Endothelial cell of umbilical vein (primary cell): ENCODE measurements around the gene GARS1. TPM values are rescaled to one million over a fixed set of nuclear protein-coding genes. Genes with fewer than 3 reads are reported as not detected.

Experiments used
- BruUV-seq: library from RNA; stranded (reverse); fragments of 400-500 nt; replicated peaks from 2 replicates; lab custom pipeline; 2021; lab: Mats Ljungman, UMichigan
- CTCF ChIA-PET: fragments of 300-600, 350-600 bp; sonication (Branson Sonifier 250); formaldehyde crosslinking; loops from one replicate; lab custom pipeline; 2021; ENCODE audit warnings: antibody characterized with exemption, inconsistent platforms; lab: Charles Lee
- POLR2A ChIA-PET: fragments of 300-600, 350-600 bp; sonication (Branson Sonifier 250); formaldehyde crosslinking; loops from one replicate; lab custom pipeline; 2021; ENCODE audit warnings: antibody characterized with exemption, inconsistent platforms; lab: Charles Lee
- DNase-seq: peaks from one replicate; pipeline ENCODE4 v3.0.0-alpha.2; 2011; ENCODE audit warnings: low read depth, low spot score
- FAIRE-seq: peaks from 2 replicates; lab custom pipeline; 2011; peaks lifted over from hg19 to GRCh38; lab: Jason Lieb, UNC
- H2AFZ ChIP-seq: 2 replicates; pipeline ENCODE4 v1.6.0; 2012; ENCODE audit warnings: low read depth, low read length, control low read depth, inconsistent platforms
- H3K27ac ChIP-seq: 2 replicates; pipeline ENCODE4 v1.5.1; 2011; ENCODE audit warnings: low read depth, mild to moderate bottlenecking, control low read depth, low read length, moderate library complexity; ENCODE audit not compliant: insufficient read depth
- H3K27me3 ChIP-seq, 2 experiments: 2 replicates each; pipeline versions ENCODE4 v1.6.0 to v1.6.1; 2011; ENCODE audit warnings: low read length in 2 of 2, mixed read lengths in 1 of 2; ENCODE audit not compliant: control insufficient read depth in 2 of 2, insufficient read depth in 2 of 2
- H3K36me3 ChIP-seq, 2 experiments: 2 replicates in 1 of 2; 3 replicates in 1 of 2; pipeline ENCODE4 v1.5.1; 2011; ENCODE audit warnings: low read length in 2 of 2, mild to moderate bottlenecking in 1 of 2, moderate library complexity in 1 of 2; ENCODE audit not compliant: control insufficient read depth in 2 of 2, insufficient read depth in 2 of 2; ENCODE audit errors: extremely low read depth in 1 of 2
- H3K4me1 ChIP-seq: 3 replicates; pipeline ENCODE4 v1.5.1; 2011; ENCODE audit warnings: mild to moderate bottlenecking, low read length; ENCODE audit not compliant: control insufficient read depth, insufficient read depth; ENCODE audit errors: extremely low read depth
- H3K4me2 ChIP-seq: 2 replicates; pipeline ENCODE4 v1.6.1; 2011; ENCODE audit warnings: low read length, control low read depth, mixed read lengths; ENCODE audit not compliant: insufficient read depth
- H3K4me3 ChIP-seq, 3 experiments: fragments of 200-600 bp in 1 of 3; sonication (generic), shearing (Covaris generic) in 1 of 3; replicated peaks in 1 of 3; 2 replicates each; pipeline ENCODE4 v1.5.1; 2011 to 2016; ENCODE audit warnings: control low read depth in 3 of 3, low read length in 3 of 3, mild to moderate bottlenecking in 2 of 3, inconsistent platforms in 1 of 3, low read depth in 1 of 3, moderate library complexity in 1 of 3; ENCODE audit not compliant: insufficient read depth in 1 of 3
- H3K79me2 ChIP-seq: 2 replicates; pipeline ENCODE4 v1.6.0; 2012; ENCODE audit warnings: low read length, inconsistent platforms; ENCODE audit not compliant: control insufficient read depth, insufficient read depth
- H3K9ac ChIP-seq: replicated peaks from 2 replicates; pipeline ENCODE3; 2011; ENCODE audit warnings: low read length, control low read depth; ENCODE audit not compliant: insufficient read depth; ENCODE audit errors: extremely low read depth
- H3K9me1 ChIP-seq: replicated peaks from 3 replicates; pipeline ENCODE4 v1.6.0; 2011; ENCODE audit warnings: mild to moderate bottlenecking, low read length; ENCODE audit not compliant: control insufficient read depth, insufficient read depth; ENCODE audit errors: extremely low read depth
- H3K9me3 ChIP-seq: replicated peaks from 2 replicates; pipeline ENCODE4 v1.5.1; 2012; ENCODE audit warnings: low read length, inconsistent platforms; ENCODE audit not compliant: control insufficient read depth, insufficient read depth
- H4K20me1 ChIP-seq: replicated peaks from 2 replicates; pipeline ENCODE3; 2011; ENCODE audit warnings: mild to moderate bottlenecking, low read length; ENCODE audit not compliant: control insufficient read depth, insufficient read depth; ENCODE audit errors: extremely low read depth
- EZH2 ChIP-seq: IDR thresholded peaks from 2 replicates; pipeline ENCODE4 v1.6.1; 2012; ENCODE audit warnings: borderline replicate concordance, low read depth, mild to moderate bottlenecking, moderate library complexity, low read length, inconsistent platforms; ENCODE audit not compliant: severe bottlenecking
- GATA2 ChIP-seq: IDR thresholded peaks from 2 replicates; pipeline ENCODE4 v1.7.0; 2011; ENCODE audit warnings: low read depth, mild to moderate bottlenecking, moderate library complexity, mixed read lengths, low read length; ENCODE audit not compliant: insufficient read length, insufficient read depth
- JUN ChIP-seq: IDR thresholded peaks from 2 replicates; pipeline ENCODE4 v1.6.1; 2011; ENCODE audit warnings: borderline replicate concordance, low read depth; ENCODE audit not compliant: insufficient read length, insufficient read depth
- MYC ChIP-seq: IDR thresholded peaks from one replicate; pipeline ENCODE4 v1.6.1; 2011; ENCODE audit warnings: mild to moderate bottlenecking, low read depth, low read length
- POLR2A ChIP-seq: IDR thresholded peaks from 2 replicates; pipeline ENCODE4 v1.6.1; 2012; ENCODE audit warnings: low read depth, mild to moderate bottlenecking, control low read depth, low read length
- POLR2AphosphoS5 ChIP-seq: IDR thresholded peaks from 2 replicates; pipeline ENCODE4 v1.6.1; 2012; ENCODE audit warnings: low read depth, mild to moderate bottlenecking, control low read depth, low read length, moderate library complexity; ENCODE audit not compliant: insufficient read depth
- dilution Hi-C: fragments of 300-500 bp; cut with MboI; formaldehyde crosslinking; loops from one replicate; pipeline ENCODE4 v1.15.0; 2019; ENCODE audit warnings: low sequenced_read_pairs; ENCODE audit not compliant: extremely low pct_ligation_motif_present
- intact Hi-C: fragments of 100-400 bp; cut with micrococcal nuclease; formaldehyde crosslinking; loops from one replicate; pipeline ENCODE4 v1.10.0; 2022
- polyA plus RNA-seq, 4 experiments: library from polyadenylated mRNA; depleted of rRNA in 3 of 4; stranded (reverse) in 3 of 4; unstranded in 1 of 4; fragments of >200 nt; gene quantifications; 2 replicates each; pipeline versions ENCODE4 v1.2.1 to v1.2.3, GENCODE V29; 2011 to 2012; ENCODE audit warnings: missing spikeins in 1 of 4
- total RNA-seq: library from RNA; stranded (reverse); gene quantifications from 2 replicates; pipeline ENCODE4 v1.2.3, GENCODE V29; 2021
- TF ChIP-seq, protein P1 (sequence below): IDR thresholded peaks from 2 replicates; pipeline ENCODE4 v1.6.1; 2011; ENCODE audit not compliant: insufficient read depth, insufficient read length
- TF ChIP-seq, protein P2 (sequence below), 2 donors: IDR thresholded peaks; 1 replicate in 1 of 2; 2 replicates in 1 of 2; pipeline ENCODE4 v1.5.1; 2011; ENCODE audit warnings: low read length in 2 of 2, mild to moderate bottlenecking in 2 of 2, moderate library complexity in 2 of 2, control low read depth in 1 of 2, inconsistent platforms in 1 of 2, low read depth in 1 of 2; ENCODE audit not compliant: insufficient read depth in 1 of 2; ENCODE audit errors: extremely low read depth in 1 of 2

Gene GARS1
- total and polyA plus RNA-seq, 2 donors (not counting 3 experiments of a cell fraction or from before 2014, with no cell fraction given) = 194 to 295 TPM

DNA sequence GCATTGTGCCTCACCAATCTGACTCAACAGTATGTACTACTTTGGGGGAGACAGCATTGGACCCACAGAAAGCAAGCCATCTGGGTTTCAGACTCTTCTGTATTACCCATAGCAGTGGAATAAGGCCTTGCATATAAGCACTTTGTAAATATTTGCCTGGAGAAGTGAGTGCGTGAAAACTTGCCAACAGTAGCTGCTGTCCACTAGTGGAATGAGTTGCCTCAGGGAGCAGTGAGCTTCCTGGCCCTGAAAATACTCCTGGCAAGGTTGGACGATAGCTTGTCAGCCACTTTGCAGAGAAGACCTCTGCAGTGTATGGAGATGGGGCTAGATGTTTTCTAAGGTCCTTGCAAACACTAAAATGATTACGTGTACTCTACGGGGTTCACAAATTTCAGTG lies 21.6 kb downstream of the GARS1 start:
- FAIRE-seq (no peak), DNase-seq (no peak)
- H3K4me3 ChIP-seq = no peak overlapping the region
- dilution Hi-C loops = no loop called here
- H3K9me1 ChIP-seq = no peaks in the 10 kb centered on the region
- no peak overlapping the region for H3K4me2 ChIP-seq
- H3K79me2 ChIP-seq = peaks cover 37% of the 10 kb centered on the region
- no peaks in the 10 kb centered on the region for H3K9me3 ChIP-seq
- ChIA-PET POLR2A (no interaction called here), CTCF (no interaction called here)
- no peak overlapping the region for H3K27ac ChIP-seq
- H3K36me3 ChIP-seq = peaks cover 19 to 35% of the 10 kb centered on the region in 2 experiments
- intact Hi-C loops = no loop called here
- peaks cover 11% of the 10 kb centered on the region for H3K4me1 ChIP-seq
- H3K27me3 ChIP-seq = no peaks in the 10 kb centered on the region
- no TSS peak for BruUV-seq
- no peak overlapping the region for H2AFZ ChIP-seq
- TF ChIP-seq POLR2AphosphoS5 (no peak), JUN (no peak), MYC (no peak), GATA2 (no peak), EZH2 (no peak), POLR2A (no peak)
- TF ChIP-seq, protein P1, sequence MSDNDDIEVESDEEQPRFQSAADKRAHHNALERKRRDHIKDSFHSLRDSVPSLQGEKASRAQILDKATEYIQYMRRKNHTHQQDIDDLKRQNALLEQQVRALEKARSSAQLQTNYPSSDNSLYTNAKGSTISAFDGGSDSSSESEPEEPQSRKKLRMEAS = no peak
- TF ChIP-seq, protein P2, sequence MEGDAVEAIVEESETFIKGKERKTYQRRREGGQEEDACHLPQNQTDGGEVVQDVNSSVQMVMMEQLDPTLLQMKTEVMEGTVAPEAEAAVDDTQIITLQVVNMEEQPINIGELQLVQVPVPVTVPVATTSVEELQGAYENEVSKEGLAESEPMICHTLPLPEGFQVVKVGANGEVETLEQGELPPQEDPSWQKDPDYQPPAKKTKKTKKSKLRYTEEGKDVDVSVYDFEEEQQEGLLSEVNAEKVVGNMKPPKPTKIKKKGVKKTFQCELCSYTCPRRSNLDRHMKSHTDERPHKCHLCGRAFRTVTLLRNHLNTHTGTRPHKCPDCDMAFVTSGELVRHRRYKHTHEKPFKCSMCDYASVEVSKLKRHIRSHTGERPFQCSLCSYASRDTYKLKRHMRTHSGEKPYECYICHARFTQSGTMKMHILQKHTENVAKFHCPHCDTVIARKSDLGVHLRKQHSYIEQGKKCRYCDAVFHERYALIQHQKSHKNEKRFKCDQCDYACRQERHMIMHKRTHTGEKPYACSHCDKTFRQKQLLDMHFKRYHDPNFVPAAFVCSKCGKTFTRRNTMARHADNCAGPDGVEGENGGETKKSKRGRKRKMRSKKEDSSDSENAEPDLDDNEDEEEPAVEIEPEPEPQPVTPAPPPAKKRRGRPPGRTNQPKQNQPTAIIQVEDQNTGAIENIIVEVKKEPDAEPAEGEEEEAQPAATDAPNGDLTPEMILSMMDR (IDR thresholded peaks at IDR 0.05; ENCODE audit: extremely low read depth in 1 of 2, insufficient read depth in 1 of 2, low read depth in 1 of 2, low read length in 2 of 2) = no peak
- no peak overlapping the region for H3K9ac ChIP-seq
- H4K20me1 ChIP-seq = no peaks in the 10 kb centered on the region
